Measurements from ENCODE around the gene TBC1D5. TPM values are rescaled to one million over a fixed set of nuclear protein-coding genes. Genes with fewer than 3 reads are reported as not detected.

Gene TBC1D5
- total RNA-seq, 1 experiment from 2014 or later = 36.4 TPM

DNA sequence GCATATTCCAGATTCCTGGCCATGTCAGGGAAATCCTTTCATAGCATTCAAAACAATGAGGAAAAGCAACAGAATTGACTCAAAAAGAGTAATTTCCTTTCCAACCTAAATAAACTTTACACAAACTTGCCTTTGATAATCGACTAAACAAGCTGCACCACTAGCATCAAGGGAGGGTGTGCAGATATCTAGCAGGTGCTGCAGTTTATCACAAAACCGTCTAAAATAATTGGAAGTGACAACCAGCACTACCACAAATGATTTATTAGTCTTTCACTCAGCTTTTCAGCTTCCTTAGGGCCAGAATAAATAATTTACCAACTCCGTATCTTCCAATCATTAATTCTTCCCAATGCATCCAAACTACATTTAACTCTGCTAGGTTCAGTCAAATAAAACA lies 71.7 kb downstream of the TBC1D5 start:
- H3K4me1 Mint-ChIP-seq (ENCODE audit: low read depth, unreplicated experiment) = no peaks in the 10 kb centered on the region
- BruUV-seq (replicated peaks) = no TSS peak
- POLR2A ChIA-PET = no interaction called here

DNA sequence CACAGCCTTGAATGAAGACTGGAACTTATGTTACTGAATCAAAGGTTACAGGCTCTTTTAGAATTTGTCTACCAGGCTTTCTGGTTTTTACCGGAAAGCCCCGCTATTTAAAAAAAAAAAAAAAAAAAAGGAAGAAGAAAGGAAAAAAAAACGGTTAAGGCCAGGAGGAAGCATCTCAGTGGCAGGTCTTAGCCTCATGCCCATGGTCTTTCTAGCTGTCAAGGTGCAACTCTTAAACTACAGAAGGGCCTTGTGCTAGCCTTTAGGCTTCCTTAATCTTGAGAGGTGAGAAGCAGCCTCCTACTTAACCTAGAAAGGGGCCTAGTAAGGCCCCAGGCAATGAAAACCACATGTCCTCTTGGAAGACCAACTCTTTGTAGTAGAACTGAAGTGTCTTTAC lies 77.5 kb downstream of the TBC1D5 start:
- Histone ChIP-seq H3K4me3 (ENCODE audit: low read depth, low read length) (no peak overlapping the region), H3K9me3 (no peaks in the 10 kb centered on the region), H3K36me3 (ENCODE audit: control insufficient read depth, insufficient read depth, low read length) (no peaks in the 10 kb centered on the region), H3K27me3 (replicated peaks; ENCODE audit: control insufficient read depth, insufficient read depth, low read length) (no peaks in the 10 kb centered on the region), H3K4me1 (no peaks in the 10 kb centered on the region)
- no peak overlapping the region for H3K27ac Mint-ChIP-seq (ENCODE audit: unreplicated experiment)
- no TSS peak for BruUV-seq (replicated peaks)
- H3K36me3 Mint-ChIP-seq (ENCODE audit: insufficient read depth, unreplicated experiment) = no peaks in the 10 kb centered on the region
- H3K4me3 Mint-ChIP-seq (ENCODE audit: unreplicated experiment) = no peak overlapping the region
- TF ChIP-seq, protein P1, sequence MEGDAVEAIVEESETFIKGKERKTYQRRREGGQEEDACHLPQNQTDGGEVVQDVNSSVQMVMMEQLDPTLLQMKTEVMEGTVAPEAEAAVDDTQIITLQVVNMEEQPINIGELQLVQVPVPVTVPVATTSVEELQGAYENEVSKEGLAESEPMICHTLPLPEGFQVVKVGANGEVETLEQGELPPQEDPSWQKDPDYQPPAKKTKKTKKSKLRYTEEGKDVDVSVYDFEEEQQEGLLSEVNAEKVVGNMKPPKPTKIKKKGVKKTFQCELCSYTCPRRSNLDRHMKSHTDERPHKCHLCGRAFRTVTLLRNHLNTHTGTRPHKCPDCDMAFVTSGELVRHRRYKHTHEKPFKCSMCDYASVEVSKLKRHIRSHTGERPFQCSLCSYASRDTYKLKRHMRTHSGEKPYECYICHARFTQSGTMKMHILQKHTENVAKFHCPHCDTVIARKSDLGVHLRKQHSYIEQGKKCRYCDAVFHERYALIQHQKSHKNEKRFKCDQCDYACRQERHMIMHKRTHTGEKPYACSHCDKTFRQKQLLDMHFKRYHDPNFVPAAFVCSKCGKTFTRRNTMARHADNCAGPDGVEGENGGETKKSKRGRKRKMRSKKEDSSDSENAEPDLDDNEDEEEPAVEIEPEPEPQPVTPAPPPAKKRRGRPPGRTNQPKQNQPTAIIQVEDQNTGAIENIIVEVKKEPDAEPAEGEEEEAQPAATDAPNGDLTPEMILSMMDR (IDR thresholded peaks at IDR 0.05; ENCODE audit: insufficient read depth in 1 of 2, low read depth in 1 of 2, low read length in 1 of 2, severe bottlenecking in 1 of 2, unreplicated experiment in 1 of 2) = no peak
- DNase-seq = no peak
- H3K9me3 Mint-ChIP-seq (ENCODE audit: unreplicated experiment) = no peaks in the 10 kb centered on the region
- ChIA-PET CTCF (no interaction called here), POLR2A (no interaction called here)
- no peaks in the 10 kb centered on the region for H3K27me3 Mint-ChIP-seq (ENCODE audit: insufficient read depth, unreplicated experiment)
- H3K4me1 Mint-ChIP-seq (ENCODE audit: low read depth, unreplicated experiment) = no peaks in the 10 kb centered on the region
- intact Hi-C loops (cut with micrococcal nuclease; ENCODE audit: unreplicated experiment) = no loop called here

More for the DNA sequence above, 71.7 kb downstream of the TBC1D5 start:
- Histone ChIP-seq H3K36me3 (ENCODE audit: control insufficient read depth, insufficient read depth, low read length) (no peaks in the 10 kb centered on the region), H3K9me3 (no peaks in the 10 kb centered on the region), H3K4me3 (ENCODE audit: low read depth, low read length) (no peak overlapping the region), H3K4me1 (no peaks in the 10 kb centered on the region), H3K27me3 (replicated peaks; ENCODE audit: control insufficient read depth, insufficient read depth, low read length) (no peaks in the 10 kb centered on the region)
- no peaks in the 10 kb centered on the region for H3K9me3 Mint-ChIP-seq (ENCODE audit: unreplicated experiment)
- TF ChIP-seq, protein P1 (IDR thresholded peaks at IDR 0.05; ENCODE audit: insufficient read depth in 1 of 2, low read depth in 1 of 2, low read length in 1 of 2, severe bottlenecking in 1 of 2, unreplicated experiment in 1 of 2) = no peak
- no peak for DNase-seq
- CTCF ChIA-PET = no interaction called here
- no peaks in the 10 kb centered on the region for H3K36me3 Mint-ChIP-seq (ENCODE audit: insufficient read depth, unreplicated experiment)
- no peak overlapping the region for H3K27ac Mint-ChIP-seq (ENCODE audit: unreplicated experiment)
- H3K27me3 Mint-ChIP-seq (ENCODE audit: insufficient read depth, unreplicated experiment) = no peaks in the 10 kb centered on the region
- intact Hi-C loops (cut with micrococcal nuclease; ENCODE audit: unreplicated experiment) = no loop called here
- H3K4me3 Mint-ChIP-seq (ENCODE audit: unreplicated experiment) = no peak overlapping the region

DNA sequence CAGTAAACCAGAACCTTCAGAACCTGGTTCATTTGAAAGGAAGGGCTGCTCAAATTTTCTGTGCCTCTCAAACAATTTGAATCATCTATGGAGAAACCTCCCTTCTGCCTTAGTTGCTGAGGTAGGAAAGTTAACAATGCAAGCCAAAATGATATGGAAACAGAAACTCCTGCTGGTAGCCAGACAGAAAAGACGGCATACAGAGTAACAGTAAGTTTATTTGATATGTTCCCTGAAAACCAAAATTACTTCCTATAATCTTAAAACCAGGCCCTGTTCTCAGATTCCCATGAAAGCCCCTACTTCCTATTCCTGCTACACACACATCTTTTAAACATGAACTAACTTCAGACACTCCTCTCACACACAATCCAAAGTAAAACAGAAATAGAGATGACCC lies 86.2 kb downstream of the TBC1D5 start:
- Histone ChIP-seq H3K4me1 (no peaks in the 10 kb centered on the region), H3K27me3 (replicated peaks; ENCODE audit: control insufficient read depth, insufficient read depth, low read length) (no peaks in the 10 kb centered on the region), H3K36me3 (ENCODE audit: control insufficient read depth, insufficient read depth, low read length) (no peaks in the 10 kb centered on the region), H3K9me3 (no peaks in the 10 kb centered on the region), H3K4me3 (ENCODE audit: low read depth, low read length) (no peak overlapping the region)
- TF ChIP-seq, protein P1 (IDR thresholded peaks at IDR 0.05; ENCODE audit: insufficient read depth in 1 of 2, low read depth in 1 of 2, low read length in 1 of 2, severe bottlenecking in 1 of 2, unreplicated experiment in 1 of 2) = no peak
- intact Hi-C loops (cut with micrococcal nuclease; ENCODE audit: unreplicated experiment) = no loop called here
- H3K36me3 Mint-ChIP-seq (ENCODE audit: insufficient read depth, unreplicated experiment) = no peaks in the 10 kb centered on the region
- H3K27ac Mint-ChIP-seq (ENCODE audit: unreplicated experiment) = no peak overlapping the region
- H3K4me3 Mint-ChIP-seq (ENCODE audit: unreplicated experiment) = no peak overlapping the region
- H3K4me1 Mint-ChIP-seq (ENCODE audit: low read depth, unreplicated experiment) = no peaks in the 10 kb centered on the region
- no peaks in the 10 kb centered on the region for H3K9me3 Mint-ChIP-seq (ENCODE audit: unreplicated experiment)
- H3K27me3 Mint-ChIP-seq (ENCODE audit: insufficient read depth, unreplicated experiment) = no peaks in the 10 kb centered on the region
- DNase-seq = no peak
- no TSS peak for BruUV-seq (replicated peaks)
- ChIA-PET CTCF (no interaction called here), POLR2A (no interaction called here)
